Fibroblast of villous mesenchyme (primary cell): ENCODE data around the gene CCDC93. TPM values are rescaled to one million over a fixed set of nuclear protein-coding genes. Genes with fewer than 3 reads are reported as not detected.
"Not testable (repeated sequence)": the region's sequence is repeated elsewhere in the genome, so short reads cannot be mapped to it uniquely, and the experiment has no call there.

Experiments
- DNase-seq: peaks from one replicate; pipeline ENCODE4 v3.0.0-alpha.2; 2010; ENCODE audit warnings: low read depth
- H3K4me3 ChIP-seq: 2 replicates; pipeline ENCODE4 v1.5.1; 2011; ENCODE audit warnings: low read depth, mild to moderate bottlenecking, low read length
- total RNA-seq: library from RNA; depleted of rRNA; stranded (reverse); fragments of >200 nt; gene quantifications from 2 replicates; pipeline ENCODE4 v1.2.3, GENCODE V29; 2012
- TF ChIP-seq, protein P1 (sequence below): IDR thresholded peaks from 2 replicates; pipeline ENCODE4 v1.5.1; 2012; ENCODE audit warnings: low read depth, mild to moderate bottlenecking, low read length; ENCODE audit not compliant: insufficient read depth

The CCDC93 gene
- total RNA-seq, 1 donor: 28.1 TPM

- no peak for DNase-seq
- TF ChIP-seq, protein P1, sequence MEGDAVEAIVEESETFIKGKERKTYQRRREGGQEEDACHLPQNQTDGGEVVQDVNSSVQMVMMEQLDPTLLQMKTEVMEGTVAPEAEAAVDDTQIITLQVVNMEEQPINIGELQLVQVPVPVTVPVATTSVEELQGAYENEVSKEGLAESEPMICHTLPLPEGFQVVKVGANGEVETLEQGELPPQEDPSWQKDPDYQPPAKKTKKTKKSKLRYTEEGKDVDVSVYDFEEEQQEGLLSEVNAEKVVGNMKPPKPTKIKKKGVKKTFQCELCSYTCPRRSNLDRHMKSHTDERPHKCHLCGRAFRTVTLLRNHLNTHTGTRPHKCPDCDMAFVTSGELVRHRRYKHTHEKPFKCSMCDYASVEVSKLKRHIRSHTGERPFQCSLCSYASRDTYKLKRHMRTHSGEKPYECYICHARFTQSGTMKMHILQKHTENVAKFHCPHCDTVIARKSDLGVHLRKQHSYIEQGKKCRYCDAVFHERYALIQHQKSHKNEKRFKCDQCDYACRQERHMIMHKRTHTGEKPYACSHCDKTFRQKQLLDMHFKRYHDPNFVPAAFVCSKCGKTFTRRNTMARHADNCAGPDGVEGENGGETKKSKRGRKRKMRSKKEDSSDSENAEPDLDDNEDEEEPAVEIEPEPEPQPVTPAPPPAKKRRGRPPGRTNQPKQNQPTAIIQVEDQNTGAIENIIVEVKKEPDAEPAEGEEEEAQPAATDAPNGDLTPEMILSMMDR: no peak
- H3K4me3 ChIP-seq: no peak overlapping the region
These were observed 17.7 kb upstream of the CCDC93 start for GRCh38 chr2:118031566-118031965.

GRCh38 chr2:118029025-118029424, 15.2 kb upstream of the CCDC93 start:
- TF ChIP-seq, protein P1: no peak
- no peak for DNase-seq

GRCh38 chr2:118021356-118021755, 7.5 kb upstream of the CCDC93 start:
- DNase-seq: no peak
- TF ChIP-seq, protein P1: no peak
- no peak overlapping the region for H3K4me3 ChIP-seq

More at GRCh38 chr2:118029025-118029424, 15.2 kb upstream of the CCDC93 start:
- no peak overlapping the region for H3K4me3 ChIP-seq

DNA sequence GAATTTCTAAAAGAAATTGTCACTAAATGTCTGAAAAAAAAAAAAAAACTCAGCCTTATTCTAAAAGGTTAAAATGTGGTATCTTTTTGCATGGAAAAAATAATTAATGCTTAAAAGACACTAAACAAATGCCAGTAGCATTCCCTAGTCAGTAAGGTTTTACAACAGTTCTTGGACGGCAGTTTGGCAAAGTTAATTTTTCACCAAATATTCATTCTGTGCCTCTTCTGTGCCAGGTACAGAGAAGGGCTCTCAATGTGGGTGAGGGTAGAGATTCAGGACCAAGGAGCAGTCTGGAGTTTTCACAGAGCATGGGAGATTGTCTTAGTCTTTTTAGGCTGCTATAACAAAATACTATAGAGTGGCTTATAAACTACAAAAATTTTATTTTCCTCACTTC, 6.0 kb upstream of the CCDC93 start:
- H3K4me3 ChIP-seq: no peak overlapping the region
- DNase-seq: no peak
- TF ChIP-seq, protein P1: no peak

- TF ChIP-seq, protein P1: no peak
- no peak overlapping the region for H3K4me3 ChIP-seq
- DNase-seq: peak; percentile 12
These were observed 3.0 kb upstream of the CCDC93 start for GRCh38 chr2:118016911-118017310.

DNA sequence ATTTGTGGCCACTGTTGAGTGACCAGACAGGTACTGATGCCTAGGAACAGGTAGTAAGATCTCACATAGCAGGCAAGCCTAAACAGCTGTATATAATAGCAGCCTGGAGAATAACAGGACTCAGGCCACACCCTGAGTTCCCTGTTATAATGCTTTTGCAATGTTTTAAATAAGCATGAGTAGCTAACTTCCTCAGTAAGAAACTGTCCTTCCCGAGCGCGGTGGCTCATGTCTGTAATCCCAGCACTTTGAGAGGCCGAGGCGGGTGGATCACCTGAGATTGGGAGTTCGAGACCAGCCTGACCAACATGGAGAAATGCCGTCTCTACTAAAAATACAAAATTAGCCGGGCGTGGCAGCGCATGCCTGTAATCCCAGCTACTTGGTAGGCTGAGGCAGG, 1.9 kb upstream of the CCDC93 start:
- H3K4me3 ChIP-seq, DNase-seq: not testable (repeated sequence)

DNA sequence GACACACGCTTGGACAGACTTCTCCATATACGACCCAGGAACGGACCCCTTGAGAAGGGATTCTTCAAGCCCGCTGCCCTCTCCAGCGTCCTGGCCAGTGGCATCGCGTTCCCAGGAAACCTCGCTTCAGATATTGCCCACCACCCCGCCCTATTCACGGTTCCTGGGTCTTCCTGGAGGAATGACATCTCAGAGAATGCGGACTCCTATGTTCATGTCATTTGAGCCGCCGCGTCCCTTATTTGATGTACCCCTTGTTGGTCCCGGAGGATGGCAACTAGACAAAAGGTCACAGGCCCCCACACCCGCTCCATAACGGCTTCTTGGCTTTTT, 588 bp upstream of the CCDC93 start:
- peak overlapping the region; percentile 87 for H3K4me3 ChIP-seq
- TF ChIP-seq, protein P1: no peak
- DNase-seq: no peak
